Peyer's patch (tissue), 4 donors: Measurements from ENCODE around the gene PLPP1.

Experiments
- CTCF ChIP-seq, 6 experiments: fragments of 450-650 bp in 4 of 6; fragments of 200-600 bp in 2 of 6; sonication (generic) in 1 of 6; IDR thresholded peaks; one replicate each; pipeline ENCODE4 v1.5.1; 2017 to 2019; ENCODE audit warnings: antibody characterized with exemption in 6 of 6, mild to moderate bottlenecking in 3 of 6, moderate library complexity in 1 of 6
- POLR2A ChIP-seq, 2 donors: fragments of 450-650 bp; IDR thresholded peaks; one replicate each; pipeline ENCODE4 v1.5.1; 2017; ENCODE audit warnings: antibody characterized with exemption in 2 of 2, mild to moderate bottlenecking in 2 of 2, moderate library complexity in 2 of 2

GRCh38 chr5:55429221-55429612, 105.5 kb downstream of the PLPP1 start:
- no peak for TF ChIP-seq POLR2A (IDR thresholded peaks at IDR 0.05)
- no peak for TF ChIP-seq CTCF (IDR thresholded peaks at IDR 0.05)
